ENCODE results near the gene LRRC42. TPM values are rescaled to one million over a fixed set of nuclear protein-coding genes. Genes with fewer than 3 reads are reported as not detected.
A peak's percentile ranks its signal among the peaks of the same experiment; 100 is the strongest.

LRRC42 gene
- total RNA-seq, 1 experiment from 2014 or later: 50.7 TPM

DNA sequence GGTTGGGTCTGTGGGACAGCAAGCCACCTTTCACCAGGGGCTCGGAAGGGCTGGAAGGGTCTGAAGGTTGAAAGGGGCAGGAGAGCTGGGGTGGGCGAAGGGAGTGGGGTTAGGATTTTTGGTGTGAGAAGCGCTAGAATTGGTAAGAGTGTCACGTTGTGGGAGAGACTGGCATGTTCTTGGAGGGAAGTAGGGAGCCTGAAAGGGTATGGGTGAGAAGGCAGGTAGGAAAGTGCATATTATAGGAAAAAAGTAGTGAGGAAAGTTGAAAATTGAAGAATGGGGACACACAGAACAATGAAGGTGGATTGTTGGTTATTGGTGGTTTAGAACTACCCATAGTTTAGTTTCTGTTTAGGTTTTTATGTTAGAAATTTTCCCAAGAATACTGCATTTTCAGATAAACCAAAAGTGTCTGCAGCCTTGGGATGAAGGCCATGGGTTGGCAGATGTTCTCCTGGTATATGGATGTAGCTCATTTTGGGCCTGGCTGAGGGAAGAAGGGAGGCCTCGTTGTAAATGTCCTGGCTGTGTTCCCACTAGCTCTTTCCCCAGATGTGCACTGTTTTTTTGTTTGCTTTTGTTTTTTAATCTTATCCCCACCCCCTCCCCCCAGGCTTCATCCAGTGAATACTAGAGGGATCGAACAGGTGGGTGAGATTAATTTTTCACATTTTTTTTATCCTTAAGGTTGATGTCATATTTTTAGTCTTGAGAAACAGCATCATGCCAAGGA is 1.2 kb downstream of the LRRC42 start:
- H3K27me3 ChIP-seq: no peaks in the 10 kb centered on the region
- peak overlapping the region; percentile 95 for H3K4me3 ChIP-seq
- H3K4me1 ChIP-seq: peaks cover 4% of the 10 kb centered on the region; the same call in 1 of the 2 replicates
- no peaks in the 10 kb centered on the region for H3K9me3 ChIP-seq (replicated peaks)
- DNase-seq: peak in 1 of 2 experiments; percentile 16
- no peak overlapping the region for H3K27ac ChIP-seq
- H3K36me3 ChIP-seq: no peaks in the 10 kb centered on the region; the same call in 1 of the 2 replicates

DNA sequence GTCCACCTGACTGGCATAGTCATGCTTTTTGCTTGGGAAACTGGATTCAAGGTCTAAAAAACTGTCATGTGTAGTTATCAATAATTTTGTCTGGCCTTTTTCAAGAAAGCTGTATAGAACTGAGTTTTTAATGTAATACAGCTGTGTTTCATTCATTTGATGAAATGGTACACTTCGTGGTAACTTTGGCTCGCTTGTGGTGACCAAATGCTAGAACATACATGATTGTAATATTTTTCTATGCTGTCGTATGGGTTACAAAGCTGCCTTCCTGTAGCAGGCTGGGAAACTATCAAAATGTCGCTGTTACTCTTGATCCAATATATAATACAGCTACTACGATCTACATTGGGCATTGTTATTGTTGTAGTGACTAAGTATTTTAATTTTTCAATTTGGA is 2.1 kb downstream of the LRRC42 start:
- no peak overlapping the region for H3K4me3 ChIP-seq
- no peaks in the 10 kb centered on the region for H3K9me3 ChIP-seq (replicated peaks)
- H3K27ac ChIP-seq: no peak overlapping the region
- H3K4me1 ChIP-seq: peaks cover 4% of the 10 kb centered on the region; the same call in 1 of the 2 replicates
- no peaks in the 10 kb centered on the region for H3K27me3 ChIP-seq
- H3K36me3 ChIP-seq: peaks cover 6% of the 10 kb centered on the region; the same call in 1 of the 2 replicates
- DNase-seq: no peak

DNA sequence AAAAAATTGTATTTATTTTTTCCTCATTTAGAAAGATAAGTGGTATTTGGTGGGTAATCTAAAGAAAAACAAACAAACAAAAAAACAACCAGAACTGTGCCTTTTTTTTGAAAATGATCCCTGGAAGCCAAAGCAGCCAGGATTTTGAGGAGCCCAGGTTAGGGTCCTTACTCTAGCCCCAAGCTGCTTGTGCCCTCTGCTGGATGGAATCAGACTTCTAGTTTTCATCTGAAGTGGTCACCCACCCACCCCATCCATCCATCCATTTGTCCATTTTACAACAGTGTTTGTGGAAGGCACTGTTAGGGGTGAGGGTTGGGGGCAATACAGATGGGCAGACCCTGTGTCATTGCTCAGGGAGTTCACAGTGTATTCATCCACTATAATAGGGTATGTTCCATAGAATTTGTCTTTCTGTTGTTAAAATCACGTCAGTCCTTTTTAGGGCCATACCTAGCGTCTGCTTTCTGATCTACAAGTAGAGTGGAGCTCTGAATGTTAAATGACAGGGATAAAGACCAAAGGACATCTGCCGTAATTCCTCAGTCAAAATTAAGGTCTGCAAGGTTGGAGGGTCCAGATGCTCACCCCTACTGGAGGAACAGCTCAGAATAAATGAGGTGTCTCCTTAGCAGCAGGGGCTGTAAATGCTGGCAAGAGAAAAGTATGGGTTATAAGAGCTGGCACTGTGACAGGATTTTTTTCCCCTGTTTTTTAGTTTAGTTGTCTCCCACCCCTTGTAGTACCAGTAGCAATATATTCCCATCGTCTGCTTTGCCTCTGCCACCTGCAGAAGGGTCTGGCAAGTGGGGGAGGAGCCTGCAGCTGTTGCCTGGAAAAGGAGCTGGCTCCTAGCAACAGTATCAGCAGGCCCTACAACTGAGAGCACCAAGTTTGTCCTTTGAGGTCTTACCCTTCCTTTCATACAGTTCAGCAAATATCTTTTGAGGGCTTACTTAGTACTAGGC is 3.2 kb downstream of the LRRC42 start:
- H3K27me3 ChIP-seq: no peaks in the 10 kb centered on the region
- peak; percentile 52 to 72 for DNase-seq
- H3K36me3 ChIP-seq: peaks cover 12% of the 10 kb centered on the region
- H3K4me1 ChIP-seq: peaks cover 4% of the 10 kb centered on the region; the same call in 1 of the 2 replicates
- no peaks in the 10 kb centered on the region for H3K9me3 ChIP-seq (replicated peaks)
- no peak overlapping the region for H3K27ac ChIP-seq
- H3K4me3 ChIP-seq: no peak overlapping the region

DNA sequence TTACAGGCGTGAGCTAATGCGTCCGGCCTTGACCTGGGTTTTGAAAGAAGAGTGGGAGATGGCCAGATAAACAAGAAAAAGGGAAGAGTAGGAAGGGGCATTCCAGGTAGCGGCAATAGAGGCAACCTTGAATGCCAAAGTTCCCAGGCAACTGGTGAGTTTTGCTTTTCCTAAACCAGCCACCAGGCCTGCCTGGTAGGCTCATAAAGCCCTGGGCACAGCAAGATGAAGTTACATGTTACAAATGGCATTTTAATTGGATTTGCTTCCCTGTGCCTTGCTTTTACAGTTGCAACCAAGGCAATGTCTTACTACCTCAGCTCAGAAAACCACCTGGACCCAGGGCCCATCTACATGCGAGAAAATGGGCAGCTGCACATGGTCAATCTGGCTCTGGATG is 5.5 kb downstream of the LRRC42 start:
- Histone ChIP-seq H3K36me3 (peaks cover 30% of the 10 kb centered on the region), H3K27ac (no peak overlapping the region), H3K4me1 (peaks cover 10% of the 10 kb centered on the region), H3K27me3 (no peaks in the 10 kb centered on the region), H3K4me3 (no peak overlapping the region), H3K9me3 (replicated peaks) (no peaks in the 10 kb centered on the region)
- no peak for DNase-seq

DNA sequence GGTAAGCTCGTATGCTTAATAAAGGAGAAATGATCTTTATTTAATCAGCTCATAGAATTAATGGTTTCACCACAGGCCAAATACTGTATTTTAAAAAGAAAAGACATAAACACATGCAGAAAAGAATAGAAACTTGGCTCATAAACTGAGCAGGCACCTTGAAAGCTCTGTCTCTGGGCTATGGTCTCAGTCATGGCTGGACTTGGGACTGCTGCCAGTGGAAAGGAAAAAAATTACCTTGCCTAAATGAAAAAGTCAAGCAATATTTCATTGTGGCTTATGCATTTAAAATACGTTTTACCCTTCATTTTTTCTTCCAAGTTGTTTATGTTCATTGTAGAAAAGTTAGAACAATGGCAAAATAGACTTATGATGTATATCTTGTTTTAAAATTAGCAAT is 8.0 kb downstream of the LRRC42 start:
- Histone ChIP-seq H3K27me3 (no peaks in the 10 kb centered on the region), H3K36me3 (peaks cover 46% of the 10 kb centered on the region), H3K9me3 (replicated peaks) (no peaks in the 10 kb centered on the region), H3K4me1 (peaks cover 16% of the 10 kb centered on the region), H3K4me3 (no peak overlapping the region), H3K27ac (no peak overlapping the region)
- no peak for DNase-seq

DNA sequence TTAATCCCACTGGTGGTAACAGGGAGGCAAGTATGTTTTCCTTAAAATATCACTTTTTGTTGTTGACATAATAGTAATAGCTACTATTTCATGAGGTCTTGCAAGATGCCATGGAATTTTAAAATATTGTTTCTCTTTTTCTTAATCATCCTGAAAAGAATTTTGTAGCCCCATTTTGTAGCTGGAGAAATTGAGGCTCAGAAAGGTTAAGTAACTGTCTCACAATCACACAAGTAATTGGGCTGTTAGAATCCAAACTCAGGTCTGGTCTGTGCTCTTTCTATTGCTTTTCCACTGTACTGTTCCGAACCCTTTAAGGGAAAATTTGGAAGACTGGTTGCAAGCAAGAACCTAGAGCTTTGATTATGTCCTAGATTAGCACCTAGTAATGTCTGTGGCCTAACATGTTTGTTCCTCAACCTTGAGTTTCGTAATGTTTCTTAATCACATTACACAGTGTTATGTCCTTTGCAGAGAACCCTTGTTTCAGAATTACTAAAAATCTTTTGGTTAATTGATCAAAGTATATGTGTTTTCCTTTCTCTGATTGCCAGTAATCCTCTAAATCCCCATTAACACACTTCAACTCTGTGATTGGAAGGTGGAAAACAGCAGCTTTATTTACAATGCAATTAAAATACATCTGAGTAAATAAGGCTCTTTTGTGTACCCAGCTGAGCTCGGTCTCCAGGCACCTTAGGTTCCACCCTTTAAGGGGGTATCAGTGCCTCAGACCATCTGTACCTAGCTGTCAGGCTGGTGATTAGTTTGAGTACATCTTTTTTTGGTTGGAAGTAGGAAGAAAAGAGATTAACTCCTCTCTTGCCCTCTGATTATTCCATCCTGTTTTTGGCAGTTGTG is 10.4 kb downstream of the LRRC42 start:
- DNase-seq: no peak
- Histone ChIP-seq H3K9me3 (replicated peaks) (no peaks in the 10 kb centered on the region), H3K27ac (peak overlapping the region; percentile 41; the same call in 1 of the 2 replicates), H3K4me3 (no peak overlapping the region), H3K36me3 (peaks cover 65% of the 10 kb centered on the region), H3K27me3 (no peaks in the 10 kb centered on the region), H3K4me1 (peaks cover 16% of the 10 kb centered on the region)

DNA sequence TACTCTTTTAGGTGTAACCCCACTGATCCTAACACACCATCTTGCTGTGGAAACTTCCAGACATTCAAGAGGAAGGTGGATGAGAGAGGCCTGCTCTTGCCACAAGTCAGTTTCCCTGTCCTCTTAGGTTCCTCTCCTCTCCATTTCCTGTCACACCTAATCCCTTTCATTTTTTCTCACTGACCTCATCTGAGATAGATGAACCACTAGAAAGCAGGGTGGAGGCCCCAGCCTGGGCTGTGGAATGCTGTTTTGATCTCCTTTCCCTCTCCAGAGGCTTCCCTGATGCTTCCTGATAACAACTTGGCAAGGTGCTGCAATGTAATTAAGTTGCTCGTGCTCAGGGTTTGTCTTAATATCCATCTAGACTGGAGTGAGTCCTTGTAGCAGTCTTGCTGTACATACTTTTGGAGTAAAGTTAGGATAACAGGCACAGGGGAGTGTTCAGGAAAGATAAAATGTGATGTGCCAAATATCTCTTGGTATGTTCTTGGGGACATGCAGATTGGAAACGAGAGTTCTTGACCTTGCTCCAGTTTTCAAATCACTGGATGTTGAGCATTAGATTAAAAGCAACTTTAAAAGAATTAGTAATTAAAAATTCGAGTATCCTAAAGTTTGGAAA is 11.2 kb downstream of the LRRC42 start:
- Histone ChIP-seq H3K4me3 (no peak overlapping the region), H3K27ac (peak overlapping the region; percentile 41; the same call in 1 of the 2 replicates), H3K36me3 (peaks cover 71% of the 10 kb centered on the region), H3K27me3 (no peaks in the 10 kb centered on the region), H3K9me3 (replicated peaks) (no peaks in the 10 kb centered on the region), H3K4me1 (peaks cover 16% of the 10 kb centered on the region)
- peak; percentile 49 to 57 for DNase-seq

DNA sequence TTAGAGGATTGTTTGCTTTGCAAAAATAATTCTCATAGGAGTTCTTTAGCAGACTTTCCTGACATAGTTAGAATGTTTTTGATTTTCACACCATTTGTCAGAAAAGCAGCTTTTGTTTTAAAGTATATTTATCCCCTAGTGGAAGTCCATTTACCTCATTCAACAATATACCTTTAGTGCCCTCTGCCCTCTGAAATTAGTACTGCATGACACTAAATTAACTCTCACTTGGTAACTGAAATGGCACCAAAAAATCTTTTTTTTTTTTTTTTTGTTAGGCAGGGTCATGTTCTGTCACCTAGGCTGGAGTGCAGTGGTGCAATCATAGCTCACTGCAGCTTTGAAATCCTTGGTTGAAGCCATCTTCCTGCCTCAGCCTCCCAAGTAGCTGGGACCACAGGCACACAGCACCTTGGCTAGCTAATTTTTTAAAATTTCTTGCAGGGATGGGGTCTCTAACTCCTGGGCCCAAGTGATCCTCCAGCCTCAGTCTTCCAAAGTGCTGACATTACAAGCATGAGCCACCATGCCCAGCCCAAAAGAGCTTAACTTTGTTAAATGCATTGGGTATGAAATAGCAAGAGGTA is 13.6 kb downstream of the LRRC42 start:
- Histone ChIP-seq H3K36me3 (peaks cover 65% of the 10 kb centered on the region), H3K9me3 (replicated peaks) (no peaks in the 10 kb centered on the region), H3K4me1 (peaks cover 16% of the 10 kb centered on the region), H3K4me3 (no peak overlapping the region), H3K27me3 (no peaks in the 10 kb centered on the region), H3K27ac (no peak overlapping the region)
- DNase-seq: peak in 1 of 2 experiments; percentile 38

DNA sequence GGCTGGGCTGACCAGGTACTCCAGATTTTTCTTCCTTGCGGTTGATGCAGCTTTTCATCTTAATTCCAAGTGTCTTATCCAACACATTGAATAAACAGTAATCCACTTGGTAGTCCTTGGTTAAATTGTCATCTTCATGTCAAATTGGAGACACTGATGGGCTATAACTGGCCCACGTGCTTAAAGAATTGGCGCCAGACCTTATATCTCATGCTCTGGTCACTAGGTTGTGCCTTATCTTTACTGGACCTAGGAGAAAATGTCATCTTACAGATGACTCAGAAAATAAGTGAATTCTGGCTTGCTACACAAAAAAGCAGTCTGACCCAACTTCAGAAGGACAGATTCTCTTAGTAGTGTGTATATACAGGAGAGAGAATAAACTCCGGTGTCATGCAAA is 16.2 kb downstream of the LRRC42 start:
- no peaks in the 10 kb centered on the region for H3K27me3 ChIP-seq
- H3K4me3 ChIP-seq: no peak overlapping the region
- H3K9me3 ChIP-seq (replicated peaks): no peaks in the 10 kb centered on the region
- DNase-seq: no peak
- H3K27ac ChIP-seq: no peak overlapping the region
- H3K4me1 ChIP-seq: peaks cover 4% of the 10 kb centered on the region
- H3K36me3 ChIP-seq: peaks cover 66% of the 10 kb centered on the region

DNA sequence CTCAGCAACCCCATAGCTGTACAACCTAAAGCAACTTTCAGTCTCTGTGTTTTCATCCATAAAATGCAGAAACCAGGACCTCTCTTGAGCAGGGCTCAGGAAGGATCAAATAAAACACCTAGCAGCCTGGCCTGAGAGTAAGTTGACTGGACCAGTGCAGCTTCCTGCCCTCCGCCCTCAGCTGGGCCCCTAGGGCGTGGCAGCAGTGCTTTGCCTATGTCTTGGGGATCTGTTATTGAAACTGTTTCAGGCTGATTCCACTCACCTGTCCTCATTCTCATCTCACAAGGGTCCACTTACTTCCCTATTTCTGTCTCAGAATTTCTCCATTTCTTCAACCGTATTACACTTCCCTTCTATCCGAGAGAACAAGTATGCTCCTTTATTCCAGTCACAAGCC is 17.3 kb downstream of the LRRC42 start:
- peaks cover 67% of the 10 kb centered on the region for H3K36me3 ChIP-seq
- no peak for DNase-seq

DNA sequence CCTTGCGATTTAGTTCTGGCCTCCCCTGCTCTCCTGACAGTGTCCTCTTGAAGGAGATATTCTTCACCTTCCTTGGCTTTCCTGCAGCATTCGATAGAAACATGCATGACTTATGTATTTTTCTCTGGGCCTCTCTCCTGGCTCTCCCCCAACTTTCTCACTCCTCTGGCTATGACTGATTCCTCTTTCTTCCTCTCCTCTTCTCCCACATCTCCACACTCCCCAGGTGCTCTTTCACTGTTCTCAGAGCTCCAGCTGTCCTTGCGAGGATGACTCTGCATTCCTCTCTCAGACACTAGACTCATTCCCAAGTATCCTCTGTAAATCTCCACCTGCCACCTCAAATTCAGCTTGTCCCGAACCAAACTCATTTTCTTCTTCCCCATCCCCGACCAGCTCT is 18.0 kb downstream of the LRRC42 start:
- Histone ChIP-seq H3K9me3 (replicated peaks) (no peaks in the 10 kb centered on the region), H3K4me1 (no peaks in the 10 kb centered on the region), H3K36me3 (peaks cover 66% of the 10 kb centered on the region), H3K27me3 (no peaks in the 10 kb centered on the region), H3K4me3 (no peak overlapping the region), H3K27ac (no peak overlapping the region)
- no peak for DNase-seq

More for the DNA sequence above, 17.3 kb downstream of the LRRC42 start:
- Histone ChIP-seq H3K4me1 (no peaks in the 10 kb centered on the region), H3K27ac (no peak overlapping the region), H3K9me3 (replicated peaks) (no peaks in the 10 kb centered on the region), H3K4me3 (no peak overlapping the region), H3K27me3 (no peaks in the 10 kb centered on the region)

DNA sequence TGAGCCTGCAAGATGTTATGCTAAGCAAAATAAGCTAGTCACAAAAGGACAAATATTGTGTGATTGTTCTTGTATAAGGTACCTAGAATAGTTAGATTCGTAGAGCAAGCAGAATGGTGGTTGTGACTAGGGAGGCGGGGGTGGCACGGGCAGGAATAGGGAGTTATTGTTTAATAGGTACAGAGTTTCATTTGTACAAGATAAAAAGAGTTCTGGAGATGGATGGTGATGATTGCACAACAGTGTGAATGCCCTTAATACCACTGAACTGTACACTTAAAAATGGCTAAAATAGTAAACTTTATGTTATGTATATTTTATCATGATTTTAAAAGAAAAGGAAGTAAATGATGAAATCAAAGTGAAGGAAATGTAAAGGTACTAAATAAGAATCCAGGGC is 20.6 kb downstream of the LRRC42 start:
- DNase-seq: no peak
- H3K36me3 ChIP-seq: peaks cover 63% of the 10 kb centered on the region
- H3K4me3 ChIP-seq: no peak overlapping the region
- no peaks in the 10 kb centered on the region for H3K27me3 ChIP-seq
- H3K27ac ChIP-seq: no peak overlapping the region
- H3K4me1 ChIP-seq: no peaks in the 10 kb centered on the region
- H3K9me3 ChIP-seq (replicated peaks): no peaks in the 10 kb centered on the region

DNA sequence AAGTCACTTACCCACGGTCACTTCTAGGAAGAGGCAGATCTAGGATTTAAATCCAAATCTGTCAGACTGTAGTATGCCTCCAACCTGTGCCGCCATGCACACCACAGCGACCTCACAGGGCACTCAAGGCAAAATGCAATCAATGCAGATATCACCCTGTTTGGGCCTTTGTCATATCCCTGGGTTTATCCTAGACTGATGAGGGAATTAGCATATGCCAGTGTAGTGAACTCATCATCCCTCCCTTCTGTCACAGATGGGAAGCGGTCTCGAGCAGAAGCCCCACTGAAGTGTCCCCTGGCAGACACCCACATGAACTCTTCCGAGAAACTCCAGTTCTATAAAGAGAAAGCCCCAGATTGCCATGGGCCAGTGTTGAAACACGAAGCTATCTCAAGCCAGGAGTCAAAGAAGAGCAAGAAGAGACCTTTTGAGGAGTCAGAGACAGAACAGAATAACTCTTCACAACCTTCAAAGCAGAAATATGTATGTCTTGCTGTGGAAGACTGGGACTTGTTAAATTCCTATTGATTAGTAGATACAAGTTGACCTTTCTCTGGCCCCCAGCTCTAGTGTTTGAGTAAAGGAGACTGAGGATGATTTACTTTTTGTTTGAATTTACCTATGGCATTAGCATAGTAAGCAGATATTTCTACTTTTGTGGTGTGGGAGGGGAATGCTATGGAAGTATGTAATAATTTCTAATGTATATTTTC is 21.4 kb downstream of the LRRC42 start:
- no peak for DNase-seq
- H3K9me3 ChIP-seq (replicated peaks): no peaks in the 10 kb centered on the region
- no peak overlapping the region for H3K4me3 ChIP-seq
- H3K36me3 ChIP-seq: peaks cover 59% of the 10 kb centered on the region
- H3K27me3 ChIP-seq: no peaks in the 10 kb centered on the region
- H3K27ac ChIP-seq: no peak overlapping the region
- H3K4me1 ChIP-seq: no peaks in the 10 kb centered on the region

All from SJCRH30 (cell line).